ENCODE measurements around the gene ALAS1. TPM values are rescaled to one million over a fixed set of nuclear protein-coding genes. Genes with fewer than 3 reads are reported as not detected.

The ALAS1 gene
- total and polyA plus RNA-seq, 9 of the 15 experiments (the other 6 are each of a cell fraction or from before 2014, with no cell fraction given): 21.4 to 49.5 (median 34.4) TPM

DNA sequence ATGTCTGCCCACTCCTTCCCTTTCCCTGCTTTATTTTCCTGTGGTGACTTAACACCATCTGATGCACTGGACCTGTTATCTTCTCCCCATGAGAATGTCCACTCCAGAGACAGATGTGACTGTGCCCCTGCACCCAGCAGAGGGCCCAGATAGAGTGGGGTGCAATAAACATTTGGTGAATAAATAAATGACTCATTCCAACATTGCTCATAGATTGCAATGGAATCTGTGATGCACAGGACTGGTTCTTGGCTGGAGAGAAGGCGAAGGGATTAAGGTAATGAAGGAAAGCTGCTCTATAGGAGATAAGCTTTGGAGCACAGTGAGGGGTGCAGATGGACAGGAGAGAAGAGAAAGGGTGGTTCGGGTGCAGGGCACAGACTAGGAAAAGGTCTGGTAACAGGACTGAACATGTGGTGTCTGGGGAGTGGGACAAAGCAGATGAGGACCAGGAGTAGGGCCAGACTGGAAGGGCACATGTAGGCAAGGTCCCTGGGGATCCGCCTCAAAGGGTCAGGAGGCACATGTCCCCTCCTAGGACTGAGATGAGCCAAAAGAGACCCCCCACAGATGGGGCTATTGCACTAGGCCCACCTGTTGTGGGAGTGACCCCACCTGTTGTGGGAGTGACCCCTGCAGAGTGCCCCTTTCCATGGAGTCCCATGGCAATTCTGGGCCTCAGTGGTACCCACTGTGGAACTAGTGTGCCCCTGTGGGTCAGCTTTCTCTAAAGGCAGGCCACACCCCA lies 26.3 kb upstream of the ALAS1 start (continued):
- TF ChIP-seq ZNF280B (CRISPR knock-in tag; IDR thresholded peaks at IDR 0.05) (no peak), DNMT1 (IDR thresholded peaks at IDR 0.05) (no peak), CBFA2T3 (IDR thresholded peaks at IDR 0.05) (peak; percentile 90), FOSL1 (tag; conservative IDR thresholded peaks at IDR 0.05) (peak; percentile 84), NCOR1 (IDR thresholded peaks at IDR 0.05) (peak; percentile 67), MAZ (CRISPR knock-in tag; conservative IDR thresholded peaks at IDR 0.05 in 1 of 2, IDR thresholded peaks at IDR 0.05 in 1 of 2) (no peak), GTF2A2 (tag; IDR thresholded peaks at IDR 0.05) (no peak), BRF2 (IDR thresholded peaks at IDR 0.05; ENCODE audit: borderline replicate concordance, insufficient read depth, insufficient read length) (no peak), NR1H2 (CRISPR knock-in tag; IDR thresholded peaks at IDR 0.05) (no peak), CBFA2T2 (conservative IDR thresholded peaks at IDR 0.05) (peak; percentile 83), ZFP1 (CRISPR knock-in tag; IDR thresholded peaks at IDR 0.05) (no peak), EZH2 (IDR thresholded peaks at IDR 0.05; ENCODE audit: borderline replicate concordance, low read depth, low read length) (no peak), POLR3A (IDR thresholded peaks at IDR 0.05; ENCODE audit: borderline replicate concordance, extremely low read depth, insufficient read depth, insufficient read length) (no peak), ZNF57 (CRISPR knock-in tag; IDR thresholded peaks at IDR 0.05) (no peak)
- TF ChIP-seq, protein P1, sequence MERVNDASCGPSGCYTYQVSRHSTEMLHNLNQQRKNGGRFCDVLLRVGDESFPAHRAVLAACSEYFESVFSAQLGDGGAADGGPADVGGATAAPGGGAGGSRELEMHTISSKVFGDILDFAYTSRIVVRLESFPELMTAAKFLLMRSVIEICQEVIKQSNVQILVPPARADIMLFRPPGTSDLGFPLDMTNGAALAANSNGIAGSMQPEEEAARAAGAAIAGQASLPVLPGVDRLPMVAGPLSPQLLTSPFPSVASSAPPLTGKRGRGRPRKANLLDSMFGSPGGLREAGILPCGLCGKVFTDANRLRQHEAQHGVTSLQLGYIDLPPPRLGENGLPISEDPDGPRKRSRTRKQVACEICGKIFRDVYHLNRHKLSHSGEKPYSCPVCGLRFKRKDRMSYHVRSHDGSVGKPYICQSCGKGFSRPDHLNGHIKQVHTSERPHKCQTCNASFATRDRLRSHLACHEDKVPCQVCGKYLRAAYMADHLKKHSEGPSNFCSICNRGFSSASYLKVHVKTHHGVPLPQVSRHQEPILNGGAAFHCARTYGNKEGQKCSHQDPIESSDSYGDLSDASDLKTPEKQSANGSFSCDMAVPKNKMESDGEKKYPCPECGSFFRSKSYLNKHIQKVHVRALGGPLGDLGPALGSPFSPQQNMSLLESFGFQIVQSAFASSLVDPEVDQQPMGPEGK (CRISPR knock-in tag; IDR thresholded peaks at IDR 0.05; ENCODE audit: borderline replicate concordance): no peak
- TF ChIP-seq, protein P2, sequence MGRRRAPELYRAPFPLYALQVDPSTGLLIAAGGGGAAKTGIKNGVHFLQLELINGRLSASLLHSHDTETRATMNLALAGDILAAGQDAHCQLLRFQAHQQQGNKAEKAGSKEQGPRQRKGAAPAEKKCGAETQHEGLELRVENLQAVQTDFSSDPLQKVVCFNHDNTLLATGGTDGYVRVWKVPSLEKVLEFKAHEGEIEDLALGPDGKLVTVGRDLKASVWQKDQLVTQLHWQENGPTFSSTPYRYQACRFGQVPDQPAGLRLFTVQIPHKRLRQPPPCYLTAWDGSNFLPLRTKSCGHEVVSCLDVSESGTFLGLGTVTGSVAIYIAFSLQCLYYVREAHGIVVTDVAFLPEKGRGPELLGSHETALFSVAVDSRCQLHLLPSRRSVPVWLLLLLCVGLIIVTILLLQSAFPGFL (CRISPR knock-in tag; IDR thresholded peaks at IDR 0.05): no peak
- TF ChIP-seq, protein P3, sequence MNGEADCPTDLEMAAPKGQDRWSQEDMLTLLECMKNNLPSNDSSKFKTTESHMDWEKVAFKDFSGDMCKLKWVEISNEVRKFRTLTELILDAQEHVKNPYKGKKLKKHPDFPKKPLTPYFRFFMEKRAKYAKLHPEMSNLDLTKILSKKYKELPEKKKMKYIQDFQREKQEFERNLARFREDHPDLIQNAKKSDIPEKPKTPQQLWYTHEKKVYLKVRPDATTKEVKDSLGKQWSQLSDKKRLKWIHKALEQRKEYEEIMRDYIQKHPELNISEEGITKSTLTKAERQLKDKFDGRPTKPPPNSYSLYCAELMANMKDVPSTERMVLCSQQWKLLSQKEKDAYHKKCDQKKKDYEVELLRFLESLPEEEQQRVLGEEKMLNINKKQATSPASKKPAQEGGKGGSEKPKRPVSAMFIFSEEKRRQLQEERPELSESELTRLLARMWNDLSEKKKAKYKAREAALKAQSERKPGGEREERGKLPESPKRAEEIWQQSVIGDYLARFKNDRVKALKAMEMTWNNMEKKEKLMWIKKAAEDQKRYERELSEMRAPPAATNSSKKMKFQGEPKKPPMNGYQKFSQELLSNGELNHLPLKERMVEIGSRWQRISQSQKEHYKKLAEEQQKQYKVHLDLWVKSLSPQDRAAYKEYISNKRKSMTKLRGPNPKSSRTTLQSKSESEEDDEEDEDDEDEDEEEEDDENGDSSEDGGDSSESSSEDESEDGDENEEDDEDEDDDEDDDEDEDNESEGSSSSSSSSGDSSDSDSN (IDR thresholded peaks at IDR 0.05; ENCODE audit: borderline replicate concordance in 1 of 2, low read depth in 2 of 2, low read length in 2 of 2): no peak

All from K562 (cell line).